Measurements from ENCODE around the gene MYZAP. TPM values are rescaled to one million over a fixed set of nuclear protein-coding genes. Genes with fewer than 3 reads are reported as not detected.

MYZAP gene
- total and polyA plus RNA-seq, 9 of the 15 experiments (the other 6 are each of a cell fraction or from before 2014, with no cell fraction given), result 0.03 TPM; not detected in 8

DNA sequence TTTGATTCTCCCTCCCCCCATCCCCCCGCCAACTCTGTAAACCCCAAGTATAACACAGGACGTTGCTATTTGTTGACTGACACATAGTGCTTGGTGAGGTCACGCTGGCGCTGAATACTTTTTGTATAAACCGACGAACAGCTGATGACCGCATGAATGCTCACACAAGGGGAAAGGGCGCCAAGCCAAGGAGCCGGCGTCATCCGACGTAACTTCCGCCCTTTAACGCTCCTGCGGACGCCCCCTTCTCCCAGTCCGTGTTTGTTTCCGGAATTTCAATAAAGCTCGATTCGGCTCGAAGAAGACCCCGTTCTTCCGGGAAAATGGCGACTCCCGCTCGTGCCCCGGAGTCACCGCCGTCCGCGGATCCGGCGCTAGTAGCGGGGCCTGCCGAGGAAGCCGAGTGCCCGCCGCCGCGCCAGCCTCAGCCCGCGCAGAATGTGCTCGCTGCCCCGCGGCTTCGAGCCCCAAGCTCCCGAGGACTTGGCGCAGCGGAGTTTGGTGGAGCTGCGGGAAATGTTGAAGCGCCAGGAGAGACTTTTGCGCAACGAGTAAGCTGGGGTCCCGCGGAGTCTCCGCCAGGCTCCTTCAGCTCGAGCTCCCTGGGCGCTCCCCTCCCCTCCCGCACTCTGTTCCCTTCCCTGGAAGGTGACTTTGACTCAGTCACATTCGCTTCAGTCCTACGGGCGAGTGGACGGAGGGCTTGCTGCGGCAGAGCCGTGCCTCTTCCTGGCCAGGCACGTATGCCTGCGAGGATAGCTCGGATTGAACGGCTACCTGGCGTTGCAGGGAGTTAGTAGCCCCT, 114.9 kb downstream of the MYZAP start, which contains the start of gene POLR2M (continued):
- TF ChIP-seq BHLHE40 (IDR thresholded peaks at IDR 0.05; ENCODE audit: low read length) (peak; percentile 80), ZNF12 (CRISPR knock-in tag; IDR thresholded peaks at IDR 0.05) (no peak), HSF4 (CRISPR knock-in tag; IDR thresholded peaks at IDR 0.05; ENCODE audit: borderline replicate concordance) (no peak), KLF6 (CRISPR knock-in tag; IDR thresholded peaks at IDR 0.05; ENCODE audit: borderline replicate concordance) (0 out of 2 replicates have a peak, but pooled peaks have one; percentile 50), JUN (IDR thresholded peaks at IDR 0.05; ENCODE audit: borderline replicate concordance, low read depth, low read length) (peak; percentile 77; the same call in 1 of the 2 replicates), JUN (CRISPR knock-in tag; IDR thresholded peaks at IDR 0.05; ENCODE audit: borderline replicate concordance) (no peak), MYC (IDR thresholded peaks at IDR 0.05; ENCODE audit: low read depth, low read length) (peak; percentile 83), MYC (CRISPR knock-in tag; IDR thresholded peaks at IDR 0.05; ENCODE audit: borderline replicate concordance, low read depth) (no peak; the same call in 1 of the 2 replicates), ETV1 (tag; conservative IDR thresholded peaks at IDR 0.05; ENCODE audit: low read depth) (peak; percentile 91), JUNB (CRISPR knock-in tag; conservative IDR thresholded peaks at IDR 0.05) (no peak), TCF7L2 (IDR thresholded peaks at IDR 0.05; ENCODE audit: low read depth, low read length) (no peak), EHMT2 (IDR thresholded peaks at IDR 0.05) (peak; percentile 96), EP400 (IDR thresholded peaks at IDR 0.05) (peak; percentile 92), GTF2E2 (tag; IDR thresholded peaks at IDR 0.05) (peak; percentile 58; the same call in 1 of the 2 replicates), ZNF431 (CRISPR knock-in tag; IDR thresholded peaks at IDR 0.05) (no peak), ZNF57 (CRISPR knock-in tag; IDR thresholded peaks at IDR 0.05) (no peak), LCOR (CRISPR knock-in tag; IDR thresholded peaks at IDR 0.05) (peak; percentile 81), HDAC3 (IDR thresholded peaks at IDR 0.05; ENCODE audit: borderline replicate concordance, partially characterized antibody) (peak; percentile 34), ZNF583 (CRISPR knock-in tag; IDR thresholded peaks at IDR 0.05) (no peak)
- TF ChIP-seq, protein P1, sequence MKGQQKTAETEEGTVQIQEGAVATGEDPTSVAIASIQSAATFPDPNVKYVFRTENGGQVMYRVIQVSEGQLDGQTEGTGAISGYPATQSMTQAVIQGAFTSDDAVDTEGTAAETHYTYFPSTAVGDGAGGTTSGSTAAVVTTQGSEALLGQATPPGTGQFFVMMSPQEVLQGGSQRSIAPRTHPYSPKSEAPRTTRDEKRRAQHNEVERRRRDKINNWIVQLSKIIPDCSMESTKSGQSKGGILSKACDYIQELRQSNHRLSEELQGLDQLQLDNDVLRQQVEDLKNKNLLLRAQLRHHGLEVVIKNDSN (CRISPR knock-in tag; IDR thresholded peaks at IDR 0.05), result no peak
- TF ChIP-seq, protein P2, sequence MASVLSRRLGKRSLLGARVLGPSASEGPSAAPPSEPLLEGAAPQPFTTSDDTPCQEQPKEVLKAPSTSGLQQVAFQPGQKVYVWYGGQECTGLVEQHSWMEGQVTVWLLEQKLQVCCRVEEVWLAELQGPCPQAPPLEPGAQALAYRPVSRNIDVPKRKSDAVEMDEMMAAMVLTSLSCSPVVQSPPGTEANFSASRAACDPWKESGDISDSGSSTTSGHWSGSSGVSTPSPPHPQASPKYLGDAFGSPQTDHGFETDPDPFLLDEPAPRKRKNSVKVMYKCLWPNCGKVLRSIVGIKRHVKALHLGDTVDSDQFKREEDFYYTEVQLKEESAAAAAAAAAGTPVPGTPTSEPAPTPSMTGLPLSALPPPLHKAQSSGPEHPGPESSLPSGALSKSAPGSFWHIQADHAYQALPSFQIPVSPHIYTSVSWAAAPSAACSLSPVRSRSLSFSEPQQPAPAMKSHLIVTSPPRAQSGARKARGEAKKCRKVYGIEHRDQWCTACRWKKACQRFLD (CRISPR knock-in tag; IDR thresholded peaks at IDR 0.05), result peak; percentile 42; the same call in 1 of the 2 replicates
- TF ChIP-seq, protein P3, sequence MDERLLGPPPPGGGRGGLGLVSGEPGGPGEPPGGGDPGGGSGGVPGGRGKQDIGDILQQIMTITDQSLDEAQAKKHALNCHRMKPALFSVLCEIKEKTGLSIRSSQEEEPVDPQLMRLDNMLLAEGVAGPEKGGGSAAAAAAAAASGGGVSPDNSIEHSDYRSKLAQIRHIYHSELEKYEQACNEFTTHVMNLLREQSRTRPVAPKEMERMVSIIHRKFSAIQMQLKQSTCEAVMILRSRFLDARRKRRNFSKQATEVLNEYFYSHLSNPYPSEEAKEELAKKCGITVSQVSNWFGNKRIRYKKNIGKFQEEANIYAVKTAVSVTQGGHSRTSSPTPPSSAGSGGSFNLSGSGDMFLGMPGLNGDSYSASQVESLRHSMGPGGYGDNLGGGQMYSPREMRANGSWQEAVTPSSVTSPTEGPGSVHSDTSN (CRISPR knock-in tag; IDR thresholded peaks at IDR 0.05; ENCODE audit: low read depth), result no peak
- TF ChIP-seq, protein P3 (tag; conservative IDR thresholded peaks at IDR 0.05; ENCODE audit: low read depth), result peak; percentile 39; the same call in 1 of the 2 replicates
- TF ChIP-seq, protein P4, sequence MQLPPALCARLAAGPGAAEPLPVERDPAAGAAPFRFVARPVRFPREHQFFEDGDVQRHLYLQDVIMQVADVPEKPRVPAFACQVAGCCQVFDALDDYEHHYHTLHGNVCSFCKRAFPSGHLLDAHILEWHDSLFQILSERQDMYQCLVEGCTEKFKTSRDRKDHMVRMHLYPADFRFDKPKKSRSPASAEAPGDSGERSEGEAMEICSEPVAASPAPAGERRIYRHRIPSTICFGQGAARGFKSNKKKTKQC (CRISPR knock-in tag; IDR thresholded peaks at IDR 0.05), result peak; percentile 59; the same call in 1 of the 2 replicates
